SU-DHL-6 (cell line): ENCODE measurements around the gene CHI3L2.

ENCODE experiments used
- CTCF ChIP-seq: fragments of 200-600 bp; sonication (generic); IDR thresholded peaks from one replicate; pipeline ENCODE4 v1.5.1; 2017; ENCODE audit warnings: antibody characterized with exemption, mild to moderate bottlenecking, low read length, moderate library complexity; ENCODE audit not compliant: insufficient read depth, poor library complexity, severe bottlenecking
- EZH2phosphoT487 ChIP-seq: fragments of 200-600 bp; sonication (generic), shearing (Covaris generic); conservative IDR thresholded peaks from 2 replicates; pipeline ENCODE4 v1.6.1; 2018; ENCODE audit warnings: mild to moderate bottlenecking, antibody characterized with exemption, low read length, moderate library complexity, mixed read lengths

- TF ChIP-seq CTCF (no peak), EZH2phosphoT487 (no peak)
Measured at GRCh38 chr1:111182052-111182451, 45.5 kb upstream of the CHI3L2 start.
